OCI-LY7 (cell line): ENCODE results near the gene MANSC1. TPM values are rescaled to one million over a fixed set of nuclear protein-coding genes. Genes with fewer than 3 reads are reported as not detected.

Source experiments
- BruUV-seq: library from RNA; stranded (reverse); fragments of 400-500 nt; replicated peaks from 2 replicates; lab custom pipeline; 2021; lab: Mats Ljungman, UMichigan
- CTCF ChIA-PET: fragments of 300-600 bp; sonication (Branson Sonifier 250); formaldehyde crosslinking; loops from one replicate; lab custom pipeline; 2022; ENCODE audit warnings: antibody characterized with exemption; ENCODE audit not compliant: unreplicated experiment; lab: Charles Lee
- POLR2A ChIA-PET: fragments of 300-600 bp; sonication (Branson Sonifier 250); formaldehyde crosslinking; loops from one replicate; lab custom pipeline; 2022; ENCODE audit warnings: antibody characterized with exemption; lab: Charles Lee
- DNase-seq: peaks from one replicate; pipeline ENCODE4 v3.0.0-alpha.2; 2015; ENCODE audit warnings: low spot score
- H2AFZ ChIP-seq: fragments of 200-600 bp; sonication (generic), shearing (Covaris generic); 2 replicates; pipeline ENCODE4 v1.6.1; 2014; ENCODE audit warnings: mild to moderate bottlenecking, antibody characterized with exemption, low read length, moderate library complexity
- H3K27ac ChIP-seq: fragments of 200-600 bp; sonication (generic); 2 replicates; pipeline ENCODE4 v1.5.1; 2014; ENCODE audit warnings: mixed run types, low read depth, mild to moderate bottlenecking, moderate library complexity, low read length, inconsistent platforms; ENCODE audit not compliant: poor library complexity, severe bottlenecking
- H3K36me3 ChIP-seq: fragments of 200-600 bp; sonication (generic); 2 replicates; pipeline ENCODE4 v1.6.1; 2014; ENCODE audit warnings: mild to moderate bottlenecking, antibody characterized with exemption, low read length, moderate library complexity, mixed read lengths; ENCODE audit not compliant: insufficient read depth
- H3K4me1 ChIP-seq: fragments of 200-600 bp; sonication (generic); 2 replicates; pipeline ENCODE4 v1.5.1; 2014; ENCODE audit warnings: mild to moderate bottlenecking, low read length; ENCODE audit not compliant: insufficient read depth, poor library complexity, severe bottlenecking
- H3K4me2 ChIP-seq: fragments of 200-600 bp; sonication (generic); 2 replicates; pipeline ENCODE4 v1.6.1; 2014; ENCODE audit warnings: mild to moderate bottlenecking, low read length
- H3K4me3 ChIP-seq: fragments of 200-600 bp; sonication (generic); 2 replicates; pipeline ENCODE4 v1.5.1; 2014; ENCODE audit warnings: mild to moderate bottlenecking, low read depth, low read length; ENCODE audit not compliant: poor library complexity, severe bottlenecking
- H3K79me2 ChIP-seq: fragments of 200-600 bp; sonication (generic); 2 replicates; pipeline ENCODE4 v1.6.1; 2016; ENCODE audit warnings: low read depth, mild to moderate bottlenecking, low read length, moderate library complexity, mixed read lengths; ENCODE audit not compliant: insufficient read depth
- H3K9me2 ChIP-seq: fragments of 200-600 bp; sonication (generic); 2 replicates; pipeline ENCODE4 v1.6.1; 2016; ENCODE audit warnings: mild to moderate bottlenecking, low read length, mixed read lengths; ENCODE audit not compliant: insufficient read depth
- H3K9me3 ChIP-seq: fragments of 200-600 bp; sonication (generic); 2 replicates; pipeline ENCODE4 v1.6.1; 2014; ENCODE audit warnings: mild to moderate bottlenecking, mixed run types, low read length, mixed read lengths
- H4K20me1 ChIP-seq: fragments of 200-600 bp; sonication (generic); 2 replicates; pipeline ENCODE4 v1.6.1; 2014; ENCODE audit warnings: mild to moderate bottlenecking, antibody characterized with exemption, low read length, moderate library complexity, mixed read lengths; ENCODE audit not compliant: insufficient read depth
- EZH2phosphoT487 ChIP-seq: fragments of 200-600 bp; sonication (generic); IDR thresholded peaks from 2 replicates; pipeline ENCODE4 v1.6.1; 2018; ENCODE audit warnings: low read depth, borderline replicate concordance, mild to moderate bottlenecking, mixed run types, antibody characterized with exemption, low read length, moderate library complexity, mixed read lengths
- intact Hi-C: fragments of 100-400 bp; cut with micrococcal nuclease; formaldehyde crosslinking; loops from one replicate; pipeline ENCODE4 v1.10.0; 2022; ENCODE audit not compliant: unreplicated experiment
- total RNA-seq, 2 experiments: library from RNA; depleted of rRNA in 1 of 2; stranded (reverse); fragments of >200 nt in 1 of 2; shearing (Covaris generic) in 1 of 2; gene quantifications; 2 replicates each; pipeline ENCODE4 v1.2.3, GENCODE V29; 2014 to 2022
- TF ChIP-seq, protein P1 (sequence below): fragments of 200-600 bp; sonication (generic); conservative IDR thresholded peaks from 2 replicates; pipeline ENCODE4 v1.5.1; 2014; ENCODE audit warnings: mild to moderate bottlenecking, antibody characterized with exemption, low read length, moderate library complexity, mixed read lengths

MANSC1 gene
- total RNA-seq, 2 experiments from 2014 or later: not detected

DNA sequence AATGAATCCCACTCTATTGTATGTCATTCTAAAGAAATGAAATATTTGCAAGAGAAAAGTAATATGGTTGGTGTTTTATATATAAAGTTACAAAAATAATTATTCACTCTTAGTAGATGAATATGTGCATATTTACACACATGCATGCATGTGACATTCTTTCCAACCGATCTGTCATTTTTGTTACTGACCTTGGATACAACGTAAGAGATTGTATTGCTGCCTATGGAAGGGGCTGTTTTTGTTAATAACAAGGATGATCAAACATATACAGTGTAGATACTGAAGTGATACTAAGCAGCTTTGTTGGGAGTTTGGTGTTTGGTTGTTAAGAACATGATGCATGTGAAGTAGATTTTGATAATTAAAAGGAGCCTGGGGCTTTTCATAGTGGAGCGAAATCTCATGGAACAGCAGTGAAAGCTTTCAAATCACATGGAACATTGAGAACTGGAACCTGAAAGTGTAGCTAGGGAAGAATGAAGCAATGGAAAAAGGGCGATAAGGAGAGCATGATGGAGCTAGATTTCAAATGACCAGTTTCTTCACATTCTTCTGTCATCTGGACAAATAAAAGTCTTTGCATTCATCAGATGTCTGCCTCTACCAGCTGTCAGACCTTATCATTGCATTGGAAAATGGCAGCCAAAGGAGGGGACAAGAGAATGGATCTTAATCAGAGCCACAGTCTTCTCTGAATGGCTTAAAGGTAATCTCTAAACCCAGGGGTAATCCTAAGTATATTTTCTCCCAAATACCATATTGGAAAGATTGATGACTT lies 16.8 kb upstream of the MANSC1 start:
- ChIA-PET POLR2A (interaction anchor here (0.7 to 2.8 kb wide), 3 partner anchors 9 to 72 kb away, joined by 3 to 24 read pairs (median 3); partner anchors contain the start of gene BORCS5), CTCF (no interaction called here)
- DNase-seq: no peak
- H3K9me3 ChIP-seq: no peaks in the 10 kb centered on the region
- no peaks in the 10 kb centered on the region for H3K4me1 ChIP-seq
- H3K79me2 ChIP-seq: no peaks in the 10 kb centered on the region
- no peak overlapping the region for H3K4me2 ChIP-seq
- no peak overlapping the region for H2AFZ ChIP-seq
- no peaks in the 10 kb centered on the region for H3K9me2 ChIP-seq
- H3K4me3 ChIP-seq: no peak overlapping the region
- H3K36me3 ChIP-seq: peaks cover 11% of the 10 kb centered on the region
- intact Hi-C loops: loop anchor here (5.0 kb wide), 1 partner anchor 60 kb away; no protein-coding TSS in a partner anchor
- BruUV-seq: no TSS peak
- TF ChIP-seq EZH2phosphoT487: no peak
- TF ChIP-seq, protein P1, sequence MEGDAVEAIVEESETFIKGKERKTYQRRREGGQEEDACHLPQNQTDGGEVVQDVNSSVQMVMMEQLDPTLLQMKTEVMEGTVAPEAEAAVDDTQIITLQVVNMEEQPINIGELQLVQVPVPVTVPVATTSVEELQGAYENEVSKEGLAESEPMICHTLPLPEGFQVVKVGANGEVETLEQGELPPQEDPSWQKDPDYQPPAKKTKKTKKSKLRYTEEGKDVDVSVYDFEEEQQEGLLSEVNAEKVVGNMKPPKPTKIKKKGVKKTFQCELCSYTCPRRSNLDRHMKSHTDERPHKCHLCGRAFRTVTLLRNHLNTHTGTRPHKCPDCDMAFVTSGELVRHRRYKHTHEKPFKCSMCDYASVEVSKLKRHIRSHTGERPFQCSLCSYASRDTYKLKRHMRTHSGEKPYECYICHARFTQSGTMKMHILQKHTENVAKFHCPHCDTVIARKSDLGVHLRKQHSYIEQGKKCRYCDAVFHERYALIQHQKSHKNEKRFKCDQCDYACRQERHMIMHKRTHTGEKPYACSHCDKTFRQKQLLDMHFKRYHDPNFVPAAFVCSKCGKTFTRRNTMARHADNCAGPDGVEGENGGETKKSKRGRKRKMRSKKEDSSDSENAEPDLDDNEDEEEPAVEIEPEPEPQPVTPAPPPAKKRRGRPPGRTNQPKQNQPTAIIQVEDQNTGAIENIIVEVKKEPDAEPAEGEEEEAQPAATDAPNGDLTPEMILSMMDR: no peak
- H3K27ac ChIP-seq: no peak overlapping the region
- no peaks in the 10 kb centered on the region for H4K20me1 ChIP-seq

DNA sequence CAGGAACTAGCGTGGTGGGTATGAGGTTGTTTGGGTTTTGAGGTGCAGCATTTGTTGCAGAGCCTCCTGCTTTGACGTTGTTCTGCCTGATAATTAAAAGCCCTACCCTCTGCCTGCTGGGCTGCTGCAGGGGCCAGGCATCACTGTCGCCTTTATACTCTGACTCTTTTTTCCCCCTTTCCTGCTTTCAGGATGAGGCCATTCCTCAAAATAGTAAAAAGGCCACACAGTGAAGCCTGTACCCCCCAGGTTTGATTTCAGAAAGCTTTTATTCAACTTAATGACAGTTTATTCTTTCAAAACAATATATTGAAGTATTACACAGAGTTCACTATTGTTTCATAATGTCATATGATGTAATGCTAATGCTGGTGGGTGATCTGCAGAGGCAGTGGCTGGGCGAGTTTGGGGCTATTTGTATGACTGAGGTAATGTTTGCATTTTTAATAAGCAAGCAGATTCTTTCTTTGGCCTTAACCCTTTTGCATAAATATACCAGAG lies 15.9 kb upstream of the MANSC1 start:
- ChIA-PET CTCF (no interaction called here), POLR2A (interaction anchor here (0.7 to 1.5 kb wide), 4 partner anchors 9 to 334 kb away, joined by 3 to 4 read pairs (median 4); partner anchors contain the start of gene BORCS5)
- no peaks in the 10 kb centered on the region for H3K79me2 ChIP-seq
- no peak overlapping the region for H3K4me3 ChIP-seq
- intact Hi-C loops: loop anchor here (5.0 kb wide), 1 partner anchor 61 kb away; no protein-coding TSS in a partner anchor
- no peak overlapping the region for H3K4me2 ChIP-seq
- no peaks in the 10 kb centered on the region for H4K20me1 ChIP-seq
- no peak overlapping the region for H3K27ac ChIP-seq
- no peaks in the 10 kb centered on the region for H3K4me1 ChIP-seq
- BruUV-seq: no TSS peak
- no peaks in the 10 kb centered on the region for H3K9me3 ChIP-seq
- no peak for DNase-seq
- H3K9me2 ChIP-seq: no peaks in the 10 kb centered on the region
- H3K36me3 ChIP-seq: peaks cover 19% of the 10 kb centered on the region
- H2AFZ ChIP-seq: no peak overlapping the region
- no peak for TF ChIP-seq EZH2phosphoT487
- TF ChIP-seq, protein P1: no peak

DNA sequence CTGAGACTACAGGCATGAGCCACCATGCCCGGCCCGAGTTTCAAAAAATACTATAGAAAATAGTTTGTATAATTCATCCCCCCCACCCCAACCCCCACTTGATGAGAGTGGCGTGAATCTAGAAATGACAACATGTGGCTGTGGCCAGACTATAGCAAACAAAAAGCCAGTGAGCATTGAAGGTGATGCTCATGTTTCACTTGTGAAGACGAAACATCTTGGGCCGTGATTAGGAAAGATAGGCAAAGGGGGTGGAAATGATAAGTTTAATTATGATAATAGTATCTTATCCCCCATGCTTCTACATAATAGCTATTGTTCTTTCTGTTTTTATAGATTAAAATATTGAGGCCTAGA lies 15.4 kb upstream of the MANSC1 start:
- Histone ChIP-seq H3K36me3 (peaks cover 19% of the 10 kb centered on the region), H4K20me1 (no peaks in the 10 kb centered on the region), H2AFZ (no peak overlapping the region), H3K79me2 (no peaks in the 10 kb centered on the region), H3K27ac (no peak overlapping the region), H3K9me2 (no peaks in the 10 kb centered on the region), H3K9me3 (no peaks in the 10 kb centered on the region), H3K4me2 (no peak overlapping the region), H3K4me3 (no peak overlapping the region), H3K4me1 (no peaks in the 10 kb centered on the region)
- ChIA-PET CTCF (no interaction called here), POLR2A (interaction anchor here (0.6 to 1.5 kb wide), 4 partner anchors 8 to 608 kb away, joined by 3 to 4 read pairs (median 4); partner anchors contain the start of gene BORCS5)
- BruUV-seq: no TSS peak
- intact Hi-C loops: loop anchor here (5.0 kb wide), 1 partner anchor 62 kb away; no protein-coding TSS in a partner anchor
- no peak for TF ChIP-seq EZH2phosphoT487
- TF ChIP-seq, protein P1: no peak
- no peak for DNase-seq
